Astrocyte (in vitro differentiated cells and primary cell): ENCODE data around the gene SLC6A1.

Experiments used
- EZH2 ChIP-seq: IDR thresholded peaks from 2 replicates; pipeline ENCODE4 v1.6.1; 2012; ENCODE audit warnings: mild to moderate bottlenecking, low read length, inconsistent platforms; ENCODE audit not compliant: insufficient read depth
- TF ChIP-seq, protein P1 (sequence below): IDR thresholded peaks from 2 replicates; pipeline ENCODE4 v1.5.1; 2011; ENCODE audit warnings: low read depth, mild to moderate bottlenecking, inconsistent platforms, low read length, moderate library complexity; ENCODE audit not compliant: insufficient read depth

GRCh38 chr3:11072631-11073030, 80.1 kb downstream of the SLC6A1 start:
- TF ChIP-seq, protein P1, sequence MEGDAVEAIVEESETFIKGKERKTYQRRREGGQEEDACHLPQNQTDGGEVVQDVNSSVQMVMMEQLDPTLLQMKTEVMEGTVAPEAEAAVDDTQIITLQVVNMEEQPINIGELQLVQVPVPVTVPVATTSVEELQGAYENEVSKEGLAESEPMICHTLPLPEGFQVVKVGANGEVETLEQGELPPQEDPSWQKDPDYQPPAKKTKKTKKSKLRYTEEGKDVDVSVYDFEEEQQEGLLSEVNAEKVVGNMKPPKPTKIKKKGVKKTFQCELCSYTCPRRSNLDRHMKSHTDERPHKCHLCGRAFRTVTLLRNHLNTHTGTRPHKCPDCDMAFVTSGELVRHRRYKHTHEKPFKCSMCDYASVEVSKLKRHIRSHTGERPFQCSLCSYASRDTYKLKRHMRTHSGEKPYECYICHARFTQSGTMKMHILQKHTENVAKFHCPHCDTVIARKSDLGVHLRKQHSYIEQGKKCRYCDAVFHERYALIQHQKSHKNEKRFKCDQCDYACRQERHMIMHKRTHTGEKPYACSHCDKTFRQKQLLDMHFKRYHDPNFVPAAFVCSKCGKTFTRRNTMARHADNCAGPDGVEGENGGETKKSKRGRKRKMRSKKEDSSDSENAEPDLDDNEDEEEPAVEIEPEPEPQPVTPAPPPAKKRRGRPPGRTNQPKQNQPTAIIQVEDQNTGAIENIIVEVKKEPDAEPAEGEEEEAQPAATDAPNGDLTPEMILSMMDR, result no peak
- TF ChIP-seq EZH2, result no peak
